ENCODE measurements around the gene LIPI. TPM values are rescaled to one million over a fixed set of nuclear protein-coding genes. Genes with fewer than 3 reads are reported as not detected.
"Not testable (repeated sequence)": the region's sequence is repeated elsewhere in the genome, so short reads cannot be mapped to it uniquely, and the experiment has no call there.

LIPI gene
- total and polyA plus RNA-seq, 2 of the 13 experiments (the other 11 are each of a cell fraction or from before 2014, with no cell fraction given), result not detected

GRCh38 chr21:14114251-14114650, 96.5 kb downstream of the LIPI start (continued):
- TF ChIP-seq, protein P1, sequence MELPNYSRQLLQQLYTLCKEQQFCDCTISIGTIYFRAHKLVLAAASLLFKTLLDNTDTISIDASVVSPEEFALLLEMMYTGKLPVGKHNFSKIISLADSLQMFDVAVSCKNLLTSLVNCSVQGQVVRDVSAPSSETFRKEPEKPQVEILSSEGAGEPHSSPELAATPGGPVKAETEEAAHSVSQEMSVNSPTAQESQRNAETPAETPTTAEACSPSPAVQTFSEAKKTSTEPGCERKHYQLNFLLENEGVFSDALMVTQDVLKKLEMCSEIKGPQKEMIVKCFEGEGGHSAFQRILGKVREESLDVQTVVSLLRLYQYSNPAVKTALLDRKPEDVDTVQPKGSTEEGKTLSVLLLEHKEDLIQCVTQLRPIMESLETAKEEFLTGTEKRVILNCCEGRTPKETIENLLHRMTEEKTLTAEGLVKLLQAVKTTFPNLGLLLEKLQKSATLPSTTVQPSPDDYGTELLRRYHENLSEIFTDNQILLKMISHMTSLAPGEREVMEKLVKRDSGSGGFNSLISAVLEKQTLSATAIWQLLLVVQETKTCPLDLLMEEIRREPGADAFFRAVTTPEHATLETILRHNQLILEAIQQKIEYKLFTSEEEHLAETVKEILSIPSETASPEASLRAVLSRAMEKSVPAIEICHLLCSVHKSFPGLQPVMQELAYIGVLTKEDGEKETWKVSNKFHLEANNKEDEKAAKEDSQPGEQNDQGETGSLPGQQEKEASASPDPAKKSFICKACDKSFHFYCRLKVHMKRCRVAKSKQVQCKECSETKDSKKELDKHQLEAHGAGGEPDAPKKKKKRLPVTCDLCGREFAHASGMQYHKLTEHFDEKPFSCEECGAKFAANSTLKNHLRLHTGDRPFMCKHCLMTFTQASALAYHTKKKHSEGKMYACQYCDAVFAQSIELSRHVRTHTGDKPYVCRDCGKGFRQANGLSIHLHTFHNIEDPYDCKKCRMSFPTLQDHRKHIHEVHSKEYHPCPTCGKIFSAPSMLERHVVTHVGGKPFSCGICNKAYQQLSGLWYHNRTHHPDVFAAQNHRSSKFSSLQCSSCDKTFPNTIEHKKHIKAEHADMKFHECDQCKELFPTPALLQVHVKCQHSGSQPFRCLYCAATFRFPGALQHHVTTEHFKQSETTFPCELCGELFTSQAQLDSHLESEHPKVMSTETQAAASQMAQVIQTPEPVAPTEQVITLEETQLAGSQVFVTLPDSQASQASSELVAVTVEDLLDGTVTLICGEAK (IDR thresholded peaks at IDR 0.05), result no peak
- TF ChIP-seq, protein P1 (CRISPR knock-in tag; IDR thresholded peaks at IDR 0.05), result no peak
- TF ChIP-seq ZNF629 (CRISPR knock-in tag; conservative IDR thresholded peaks at IDR 0.05) (no peak), NONO (IDR thresholded peaks at IDR 0.05) (no peak), NONO (CRISPR knock-in tag; conservative IDR thresholded peaks at IDR 0.05) (no peak), ZNF501 (CRISPR knock-in tag; IDR thresholded peaks at IDR 0.05) (no peak), HNRNPL (IDR thresholded peaks at IDR 0.05; ENCODE audit: low read depth, low read length) (no peak), CBX2 (IDR thresholded peaks at IDR 0.05; ENCODE audit: low read depth, low read length) (no peak), CBX2 (CRISPR knock-in tag; IDR thresholded peaks at IDR 0.05; ENCODE audit: low read depth) (no peak), RXRA (CRISPR knock-in tag; IDR thresholded peaks at IDR 0.05) (no peak)
- TF ChIP-seq, protein P2, sequence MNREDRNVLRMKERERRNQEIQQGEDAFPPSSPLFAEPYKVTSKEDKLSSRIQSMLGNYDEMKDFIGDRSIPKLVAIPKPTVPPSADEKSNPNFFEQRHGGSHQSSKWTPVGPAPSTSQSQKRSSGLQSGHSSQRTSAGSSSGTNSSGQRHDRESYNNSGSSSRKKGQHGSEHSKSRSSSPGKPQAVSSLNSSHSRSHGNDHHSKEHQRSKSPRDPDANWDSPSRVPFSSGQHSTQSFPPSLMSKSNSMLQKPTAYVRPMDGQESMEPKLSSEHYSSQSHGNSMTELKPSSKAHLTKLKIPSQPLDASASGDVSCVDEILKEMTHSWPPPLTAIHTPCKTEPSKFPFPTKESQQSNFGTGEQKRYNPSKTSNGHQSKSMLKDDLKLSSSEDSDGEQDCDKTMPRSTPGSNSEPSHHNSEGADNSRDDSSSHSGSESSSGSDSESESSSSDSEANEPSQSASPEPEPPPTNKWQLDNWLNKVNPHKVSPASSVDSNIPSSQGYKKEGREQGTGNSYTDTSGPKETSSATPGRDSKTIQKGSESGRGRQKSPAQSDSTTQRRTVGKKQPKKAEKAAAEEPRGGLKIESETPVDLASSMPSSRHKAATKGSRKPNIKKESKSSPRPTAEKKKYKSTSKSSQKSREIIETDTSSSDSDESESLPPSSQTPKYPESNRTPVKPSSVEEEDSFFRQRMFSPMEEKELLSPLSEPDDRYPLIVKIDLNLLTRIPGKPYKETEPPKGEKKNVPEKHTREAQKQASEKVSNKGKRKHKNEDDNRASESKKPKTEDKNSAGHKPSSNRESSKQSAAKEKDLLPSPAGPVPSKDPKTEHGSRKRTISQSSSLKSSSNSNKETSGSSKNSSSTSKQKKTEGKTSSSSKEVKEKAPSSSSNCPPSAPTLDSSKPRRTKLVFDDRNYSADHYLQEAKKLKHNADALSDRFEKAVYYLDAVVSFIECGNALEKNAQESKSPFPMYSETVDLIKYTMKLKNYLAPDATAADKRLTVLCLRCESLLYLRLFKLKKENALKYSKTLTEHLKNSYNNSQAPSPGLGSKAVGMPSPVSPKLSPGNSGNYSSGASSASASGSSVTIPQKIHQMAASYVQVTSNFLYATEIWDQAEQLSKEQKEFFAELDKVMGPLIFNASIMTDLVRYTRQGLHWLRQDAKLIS (CRISPR knock-in tag; IDR thresholded peaks at IDR 0.05), result no peak

DNA sequence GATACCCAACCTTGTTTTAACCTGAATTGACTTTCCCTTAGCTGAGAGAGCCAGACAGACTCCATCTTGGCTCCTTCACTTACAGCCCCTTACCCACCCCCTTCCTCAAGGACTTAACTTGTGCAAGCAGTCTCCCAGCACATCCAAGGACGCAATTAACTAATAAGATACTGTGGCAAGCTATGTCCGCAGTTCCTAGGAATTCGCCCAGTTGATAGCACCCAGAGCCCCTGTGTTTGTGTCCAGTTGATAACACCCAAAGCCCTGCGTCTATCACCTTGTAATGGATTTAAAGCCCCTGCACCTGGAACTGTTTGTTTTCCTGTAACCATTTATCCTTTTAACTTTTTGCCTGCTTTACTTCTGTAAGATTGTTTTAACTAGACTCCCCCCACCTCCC, 106.2 kb downstream of the LIPI start:
- in situ Hi-C loops (cut with HindIII; ENCODE audit: extremely low pct_ligation_motif_present, low pct_unique_long_range_greater_than_20kb), result not testable (repeated sequence)

More for the DNA sequence above, 106.2 kb downstream of the LIPI start:
- FAIRE-seq; H3K9ac ChIP-seq (ENCODE audit: insufficient read depth, low read depth, low read length); H3K36me3 ChIP-seq (replicated peaks in 1 of 2; ENCODE audit: control insufficient read depth in 1 of 2, insufficient read depth in 2 of 2, low read length in 2 of 2); CTCF ChIA-PET (ENCODE audit: low intra/inter-chr PET ratio, low total read pairs); H3K9me3 ChIP-seq (ENCODE audit: low read length); BruUV-seq (replicated peaks); DNase-seq (ENCODE audit: low spot score); H3K27me3 ChIP-seq (ENCODE audit: control insufficient read depth in 1 of 2, insufficient read depth in 2 of 2, low read length in 2 of 2); ATAC-seq; POLR2A ChIA-PET; intact Hi-C loops (cut with micrococcal nuclease; ENCODE audit: unreplicated experiment); H3K4me1 ChIP-seq (ENCODE audit: insufficient read depth, low read length); H3K79me2 ChIP-seq (ENCODE audit: insufficient read depth, low read length); H2AFZ ChIP-seq (ENCODE audit: low read length); H3K27ac ChIP-seq (ENCODE audit: extremely low read length, insufficient read depth, low read length); H3K4me2 ChIP-seq (ENCODE audit: low read depth, low read length); H4K20me1 ChIP-seq (ENCODE audit: insufficient read depth, low read length); H3K4me3 ChIP-seq (replicated peaks in 1 of 3; ENCODE audit: insufficient read depth in 1 of 3, low read depth in 2 of 3, low read length in 3 of 3): not testable (repeated sequence)
- 93% methylated on average over 4 of the region's 4 CpGs for WGBS (ENCODE audit: low lambda C conversion rate)

All from HepG2 (cell line).